Measurements from ENCODE around the gene AHNAK.

AHNAK gene

GRCh38 chr11:62472063-62472884, 74.3 kb downstream of the AHNAK start:
- Histone ChIP-seq H3K9me3 (ENCODE audit: insufficient read depth, low read length) (no peaks in the 10 kb centered on the region), H3K4me3 (ENCODE audit: insufficient read depth, low read length, poor library complexity, severe bottlenecking) (no peak overlapping the region), H3K9me2 (replicated peaks; ENCODE audit: insufficient read depth, low read length) (no peaks in the 10 kb centered on the region), H4K20me1 (ENCODE audit: low read depth, low read length) (no peaks in the 10 kb centered on the region), H3K9ac (ENCODE audit: low read length) (no peak overlapping the region), H3F3A (ENCODE audit: insufficient read depth) (no peaks in the 10 kb centered on the region), H2AFZ (ENCODE audit: low read depth, low read length, severe bottlenecking) (no peak overlapping the region), H3K79me2 (ENCODE audit: insufficient read depth, low read length) (no peaks in the 10 kb centered on the region), H3K27me3 (ENCODE audit: low read length) (no peaks in the 10 kb centered on the region), H3K4me2 (ENCODE audit: low read depth, low read length, poor library complexity, severe bottlenecking) (no peak overlapping the region), H3K27ac (ENCODE audit: low read depth, low read length) (no peak overlapping the region), H3K36me3 (ENCODE audit: low read length) (no peaks in the 10 kb centered on the region)
- no peak for TF ChIP-seq EZH2phosphoT487 (conservative IDR thresholded peaks at IDR 0.05; ENCODE audit: low read length)

GRCh38 chr11:62471603-62472002, 75.0 kb downstream of the AHNAK start:
- Histone ChIP-seq H3K79me2 (ENCODE audit: insufficient read depth, low read length) (no peaks in the 10 kb centered on the region), H3K4me3 (ENCODE audit: insufficient read depth, low read length, poor library complexity, severe bottlenecking) (no peak overlapping the region), H4K20me1 (ENCODE audit: low read depth, low read length) (no peaks in the 10 kb centered on the region), H2AFZ (ENCODE audit: low read depth, low read length, severe bottlenecking) (no peak overlapping the region), H3K9me3 (ENCODE audit: insufficient read depth, low read length) (no peaks in the 10 kb centered on the region), H3K4me2 (ENCODE audit: low read depth, low read length, poor library complexity, severe bottlenecking) (no peak overlapping the region), H3F3A (ENCODE audit: insufficient read depth) (no peaks in the 10 kb centered on the region), H3K27ac (ENCODE audit: low read depth, low read length) (no peak overlapping the region), H3K36me3 (ENCODE audit: low read length) (no peaks in the 10 kb centered on the region), H3K9me2 (replicated peaks; ENCODE audit: insufficient read depth, low read length) (no peaks in the 10 kb centered on the region), H3K27me3 (ENCODE audit: low read length) (no peaks in the 10 kb centered on the region), H3K9ac (ENCODE audit: low read length) (no peak overlapping the region)
- TF ChIP-seq EZH2phosphoT487 (conservative IDR thresholded peaks at IDR 0.05; ENCODE audit: low read length), result no peak
- no peak for TF ChIP-seq CTCF (IDR thresholded peaks at IDR 0.05; ENCODE audit: insufficient read depth, low read length, poor library complexity, severe bottlenecking)

DNA sequence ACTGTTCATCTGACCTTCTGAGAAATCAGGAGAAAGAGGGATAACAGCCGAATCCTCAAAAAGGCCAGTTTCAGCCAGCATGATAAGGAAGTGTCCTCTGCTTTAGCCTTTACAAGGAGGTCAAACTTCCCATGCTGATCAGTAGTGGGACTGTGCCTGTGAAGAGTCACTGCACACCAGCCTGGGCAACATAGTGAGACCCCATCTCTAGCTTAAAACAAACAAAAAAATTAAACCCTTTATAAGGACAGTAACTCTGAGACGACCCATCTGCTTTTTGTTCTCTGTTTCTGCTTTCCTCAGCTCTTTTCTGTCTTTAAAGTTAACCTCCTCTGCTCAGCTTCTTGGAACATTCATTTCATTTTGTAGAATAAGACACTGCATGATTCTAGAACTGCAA, 78.0 kb downstream of the AHNAK start:
- Histone ChIP-seq H3K27me3 (ENCODE audit: low read length) (no peaks in the 10 kb centered on the region), H3K4me2 (ENCODE audit: low read depth, low read length, poor library complexity, severe bottlenecking) (no peak overlapping the region), H3K4me3 (ENCODE audit: insufficient read depth, low read length, poor library complexity, severe bottlenecking) (no peak overlapping the region), H3K9me2 (replicated peaks; ENCODE audit: insufficient read depth, low read length) (no peaks in the 10 kb centered on the region), H3K27ac (ENCODE audit: low read depth, low read length) (no peak overlapping the region), H2AFZ (ENCODE audit: low read depth, low read length, severe bottlenecking) (no peak overlapping the region), H4K20me1 (ENCODE audit: low read depth, low read length) (no peaks in the 10 kb centered on the region), H3K9ac (ENCODE audit: low read length) (no peak overlapping the region), H3K36me3 (ENCODE audit: low read length) (no peaks in the 10 kb centered on the region), H3K9me3 (ENCODE audit: insufficient read depth, low read length) (no peaks in the 10 kb centered on the region), H3F3A (ENCODE audit: insufficient read depth) (no peaks in the 10 kb centered on the region), H3K79me2 (ENCODE audit: insufficient read depth, low read length) (no peaks in the 10 kb centered on the region)
- TF ChIP-seq EZH2phosphoT487 (conservative IDR thresholded peaks at IDR 0.05; ENCODE audit: low read length) (no peak), CTCF (IDR thresholded peaks at IDR 0.05; ENCODE audit: insufficient read depth, low read length, poor library complexity, severe bottlenecking) (no peak)

- H3K4me2 ChIP-seq (ENCODE audit: low read depth, low read length, poor library complexity, severe bottlenecking), result no peak overlapping the region
- H3K9me3 ChIP-seq (ENCODE audit: insufficient read depth, low read length), result no peaks in the 10 kb centered on the region
- H3K9me2 ChIP-seq (replicated peaks; ENCODE audit: insufficient read depth, low read length), result no peaks in the 10 kb centered on the region
- H3K27me3 ChIP-seq (ENCODE audit: low read length), result no peaks in the 10 kb centered on the region
- no peaks in the 10 kb centered on the region for H4K20me1 ChIP-seq (ENCODE audit: low read depth, low read length)
- H2AFZ ChIP-seq (ENCODE audit: low read depth, low read length, severe bottlenecking), result no peak overlapping the region
- H3K27ac ChIP-seq (ENCODE audit: low read depth, low read length), result no peak overlapping the region
- no peak overlapping the region for H3K9ac ChIP-seq (ENCODE audit: low read length)
- no peak overlapping the region for H3K4me3 ChIP-seq (ENCODE audit: insufficient read depth, low read length, poor library complexity, severe bottlenecking)
- no peaks in the 10 kb centered on the region for H3K79me2 ChIP-seq (ENCODE audit: insufficient read depth, low read length)
- TF ChIP-seq CTCF (IDR thresholded peaks at IDR 0.05; ENCODE audit: insufficient read depth, low read length, poor library complexity, severe bottlenecking) (no peak), EZH2phosphoT487 (conservative IDR thresholded peaks at IDR 0.05; ENCODE audit: low read length) (no peak)
- no peaks in the 10 kb centered on the region for H3F3A ChIP-seq (ENCODE audit: insufficient read depth)
- no peaks in the 10 kb centered on the region for H3K36me3 ChIP-seq (ENCODE audit: low read length)
Measured at GRCh38 chr11:62466444-62466843, 80.2 kb downstream of the AHNAK start.
